ENCODE results near the gene ASIP. TPM values are rescaled to one million over a fixed set of nuclear protein-coding genes. Genes with fewer than 3 reads are reported as not detected.
A peak's percentile ranks its signal among the peaks of the same experiment; 100 is the strongest.

ASIP gene, protein sequence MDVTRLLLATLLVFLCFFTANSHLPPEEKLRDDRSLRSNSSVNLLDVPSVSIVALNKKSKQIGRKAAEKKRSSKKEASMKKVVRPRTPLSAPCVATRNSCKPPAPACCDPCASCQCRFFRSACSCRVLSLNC
- total RNA-seq (2021), result 0.74 TPM in 1 of 2 replicates, not detected in the other
- percentile 20 among the genes with signal in this experiment for Bru-seq, nascent RNA
- percentile 16 among the genes with signal in this experiment for BruChase-seq, experiment 1, labeled RNA remaining after a 2-hour chase
- BruChase-seq, experiment 2, labeled RNA remaining after a 6-hour chase, result percentile 21 among the genes with signal in this experiment
- long read RNA-seq, partial matches to known transcripts, result 0 of 14 reads
- long read RNA-seq, other reads (novel, unspliced or antisense), result 14 of 14 reads

DNA sequence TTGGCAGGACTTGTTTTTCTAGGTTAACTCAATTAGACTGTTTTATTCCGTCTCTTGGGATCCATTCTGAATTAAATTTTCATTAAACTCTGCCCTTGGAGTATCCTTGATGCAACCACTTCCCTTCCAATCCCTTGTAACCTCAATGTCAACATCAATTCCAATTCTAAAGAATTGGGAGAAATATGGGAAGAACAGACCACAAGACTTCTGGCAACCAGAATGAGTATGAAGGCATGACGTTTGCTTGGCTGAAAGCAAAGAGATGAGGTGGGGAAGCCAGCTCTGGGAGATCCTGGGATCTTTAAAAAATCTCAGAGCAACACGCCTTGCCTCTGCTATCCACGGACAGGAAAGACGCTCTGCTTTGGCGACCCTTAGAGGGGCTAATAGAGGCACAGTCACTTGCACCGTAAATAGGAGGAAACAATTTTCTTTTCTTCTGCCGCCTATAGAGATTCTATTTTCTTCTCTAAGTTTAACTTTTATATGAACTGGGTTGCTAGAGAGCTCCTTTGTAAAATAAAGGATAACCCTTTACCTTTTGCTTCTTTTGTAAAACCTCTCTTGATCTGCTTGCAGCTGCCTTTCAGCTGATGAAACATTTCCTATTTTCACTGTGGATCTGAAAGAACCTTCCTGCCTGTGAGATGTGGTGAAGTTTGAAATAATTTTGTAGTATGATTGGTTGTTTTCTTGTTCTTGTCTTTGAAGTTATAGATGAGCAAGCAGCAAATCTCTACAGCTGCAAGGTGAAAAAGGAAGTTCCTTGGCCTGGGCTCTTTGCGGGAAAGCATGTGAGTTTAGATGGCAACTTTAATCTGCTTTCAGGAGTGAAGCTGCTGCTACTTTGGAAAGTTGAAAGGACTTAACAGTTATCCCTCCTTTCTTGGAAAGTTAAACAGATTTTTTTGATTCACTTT lies at the start of gene ASIP:
ASIP (plus strand) TSS at position 731 of the 923 bp plus-strand sequence. CDS start 18,952 bp downstream, outside the sequence.
- H3K27me3 ChIP-seq (replicated peaks; ENCODE audit: insufficient read depth, low read depth, low read length, poor library complexity), result no peaks in the 10 kb centered on the region
- no peak within 1 kb of the TSS for H3K27ac ChIP-seq (ENCODE audit: low read depth, low read length, poor library complexity, severe bottlenecking)
- no peak for DNase-seq (ENCODE audit: low spot score)
- ChIA-PET POLR2A (ENCODE audit: low non-redundant PET) (no interaction called here), CTCF (no interaction called here)
- peaks cover 15% of the 10 kb centered on the region for H3K9me3 ChIP-seq (ENCODE audit: low read depth, low read length, poor library complexity, severe bottlenecking)
- intact Hi-C loops (cut with micrococcal nuclease; ENCODE audit: unreplicated experiment), result no loop called here
- H3K36me3 ChIP-seq (ENCODE audit: insufficient read depth, low read length, poor library complexity, severe bottlenecking), result no peaks in the 10 kb centered on the region
- no TSS peak for BruUV-seq (replicated peaks)
- TF ChIP-seq EZH2 (IDR thresholded peaks at IDR 0.05; ENCODE audit: borderline replicate concordance, low read depth, low read length, poor library complexity, severe bottlenecking), result no peak
- no peaks in the 10 kb centered on the region for H3K4me1 ChIP-seq (ENCODE audit: insufficient read depth, low read length, poor library complexity, severe bottlenecking)
- no peak within 1 kb of the TSS for H3K4me3 ChIP-seq (ENCODE audit: low read depth, low read length, poor library complexity, severe bottlenecking)

- Histone ChIP-seq H3K9me3 (ENCODE audit: low read depth, low read length, poor library complexity, severe bottlenecking) (no peaks in the 10 kb centered on the region), H3K36me3 (ENCODE audit: insufficient read depth, low read length, poor library complexity, severe bottlenecking) (no peaks in the 10 kb centered on the region), H3K27ac (ENCODE audit: low read depth, low read length, poor library complexity, severe bottlenecking) (no peak overlapping the region), H3K4me1 (ENCODE audit: insufficient read depth, low read length, poor library complexity, severe bottlenecking) (peaks cover 19% of the 10 kb centered on the region), H3K27me3 (replicated peaks; ENCODE audit: insufficient read depth, low read depth, low read length, poor library complexity) (no peaks in the 10 kb centered on the region), H3K4me3 (ENCODE audit: low read depth, low read length, poor library complexity, severe bottlenecking) (no peak overlapping the region)
- POLR2A ChIA-PET (ENCODE audit: low non-redundant PET), result no interaction called here
- TF ChIP-seq EZH2 (IDR thresholded peaks at IDR 0.05; ENCODE audit: borderline replicate concordance, low read depth, low read length, poor library complexity, severe bottlenecking), result no peak
- TF ChIP-seq, protein P1, sequence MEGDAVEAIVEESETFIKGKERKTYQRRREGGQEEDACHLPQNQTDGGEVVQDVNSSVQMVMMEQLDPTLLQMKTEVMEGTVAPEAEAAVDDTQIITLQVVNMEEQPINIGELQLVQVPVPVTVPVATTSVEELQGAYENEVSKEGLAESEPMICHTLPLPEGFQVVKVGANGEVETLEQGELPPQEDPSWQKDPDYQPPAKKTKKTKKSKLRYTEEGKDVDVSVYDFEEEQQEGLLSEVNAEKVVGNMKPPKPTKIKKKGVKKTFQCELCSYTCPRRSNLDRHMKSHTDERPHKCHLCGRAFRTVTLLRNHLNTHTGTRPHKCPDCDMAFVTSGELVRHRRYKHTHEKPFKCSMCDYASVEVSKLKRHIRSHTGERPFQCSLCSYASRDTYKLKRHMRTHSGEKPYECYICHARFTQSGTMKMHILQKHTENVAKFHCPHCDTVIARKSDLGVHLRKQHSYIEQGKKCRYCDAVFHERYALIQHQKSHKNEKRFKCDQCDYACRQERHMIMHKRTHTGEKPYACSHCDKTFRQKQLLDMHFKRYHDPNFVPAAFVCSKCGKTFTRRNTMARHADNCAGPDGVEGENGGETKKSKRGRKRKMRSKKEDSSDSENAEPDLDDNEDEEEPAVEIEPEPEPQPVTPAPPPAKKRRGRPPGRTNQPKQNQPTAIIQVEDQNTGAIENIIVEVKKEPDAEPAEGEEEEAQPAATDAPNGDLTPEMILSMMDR (conservative IDR thresholded peaks at IDR 0.05; ENCODE audit: low read depth, low read length), result no peak
- no TSS peak for BruUV-seq (replicated peaks)
- CTCF ChIA-PET, result no interaction called here
- no peak for DNase-seq (ENCODE audit: low spot score)
- intact Hi-C loops (cut with micrococcal nuclease; ENCODE audit: unreplicated experiment), result loop anchor here (5.0 to 10.0 kb wide), 3 partner anchors 109 to 572 kb away; partner anchors contain the start of genes AHCY and DYNLRB1
Observed at GRCh38 chr20:34193051-34193450, 48.2 kb upstream of the ASIP start.

- intact Hi-C loops (cut with micrococcal nuclease; ENCODE audit: unreplicated experiment), result loop anchor here (10.0 kb wide), 2 partner anchors 316 to 566 kb away; partner anchors contain the start of gene DYNLRB1
- no TSS peak for BruUV-seq (replicated peaks)
Observed at GRCh38 chr20:34199183-34199582, 42.0 kb upstream of the ASIP start.

More at GRCh38 chr20:34199183-34199582, 42.0 kb upstream of the ASIP start:
- no peak overlapping the region for H3K4me3 ChIP-seq (ENCODE audit: low read depth, low read length, poor library complexity, severe bottlenecking)
- TF ChIP-seq, protein P1 (conservative IDR thresholded peaks at IDR 0.05; ENCODE audit: low read depth, low read length), result no peak
- no peak for TF ChIP-seq EZH2 (IDR thresholded peaks at IDR 0.05; ENCODE audit: borderline replicate concordance, low read depth, low read length, poor library complexity, severe bottlenecking)
- CTCF ChIA-PET, result no interaction called here
- no peaks in the 10 kb centered on the region for H3K27me3 ChIP-seq (replicated peaks; ENCODE audit: insufficient read depth, low read depth, low read length, poor library complexity)
- POLR2A ChIA-PET (ENCODE audit: low non-redundant PET), result no interaction called here
- no peak overlapping the region for H3K27ac ChIP-seq (ENCODE audit: low read depth, low read length, poor library complexity, severe bottlenecking)
- H3K9me3 ChIP-seq (ENCODE audit: low read depth, low read length, poor library complexity, severe bottlenecking), result no peaks in the 10 kb centered on the region
- DNase-seq (ENCODE audit: low spot score), result no peak
- no peaks in the 10 kb centered on the region for H3K36me3 ChIP-seq (ENCODE audit: insufficient read depth, low read length, poor library complexity, severe bottlenecking)
- H3K4me1 ChIP-seq (ENCODE audit: insufficient read depth, low read length, poor library complexity, severe bottlenecking), result peaks cover 11% of the 10 kb centered on the region

Data from A673 (cell line).